HG03280 (cell line): ENCODE results near the gene DENND10.
"Not testable (repeated sequence)": the region's sequence is repeated elsewhere in the genome, so short reads cannot be mapped to it uniquely, and the experiment has no call there.

ENCODE experiments used
- ATAC-seq: cut with Tn5 transposase; IDR thresholded peaks from one replicate; pipeline ENCODE4 v1.9.1; 2021; ENCODE audit warnings: mild to moderate bottlenecking, moderate library complexity; ENCODE audit not compliant: unreplicated experiment

Gene DENND10

DNA sequence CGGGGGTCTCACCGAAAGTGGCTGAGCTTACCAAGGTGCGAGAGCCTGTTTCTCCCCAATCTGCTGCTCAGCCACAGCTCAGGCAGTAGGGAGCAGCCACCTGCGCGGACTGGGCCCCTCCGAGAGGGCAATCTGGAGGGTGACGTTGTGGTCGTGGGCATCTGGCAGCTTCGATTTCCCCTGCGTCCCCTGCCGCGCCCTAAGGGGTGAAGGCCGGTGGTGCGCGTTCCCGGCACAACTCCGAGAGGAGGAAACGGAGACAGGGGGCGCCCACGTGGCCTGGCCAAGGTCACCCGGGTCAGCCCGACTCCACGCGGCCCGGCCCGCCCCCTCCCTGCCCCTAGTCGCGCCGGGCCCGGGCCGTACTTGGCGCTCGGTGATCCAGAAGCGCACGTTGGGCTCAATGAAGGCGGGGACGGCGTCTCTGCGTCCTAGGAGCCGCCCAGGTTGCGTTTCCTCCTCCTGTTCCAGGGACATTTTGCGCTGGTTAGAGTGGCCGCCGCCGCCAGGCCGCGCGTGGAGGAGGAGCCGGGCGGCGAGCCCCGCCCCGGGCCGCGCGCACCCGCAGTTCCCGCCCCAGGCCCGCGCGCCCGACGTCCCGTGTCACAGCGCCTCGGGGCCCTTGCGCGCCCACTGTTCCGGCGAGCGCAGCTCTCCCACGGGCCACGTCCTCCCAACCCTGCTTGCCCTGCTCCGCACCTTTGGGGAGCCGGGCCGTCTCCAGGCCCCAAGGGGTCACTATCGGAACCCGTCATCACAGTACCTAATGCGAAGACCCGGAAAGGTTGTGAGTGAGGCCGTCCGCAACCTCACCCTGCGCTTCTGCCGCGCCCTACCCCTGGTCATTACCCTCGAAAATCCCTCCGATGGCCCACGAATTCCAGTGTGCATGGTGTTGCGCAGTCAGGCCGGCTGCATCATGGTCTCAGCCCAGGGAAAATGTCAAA lies 61.5 kb downstream of the DENND10 start, which contains the start of gene SFXN4:
Gene SFXN4, minus strand, starts transcription at position 544 of the 947 bp plus-strand sequence. Its CDS starts 67 bp downstream, at position 477.
- ATAC-seq: peak; percentile 93

DNA sequence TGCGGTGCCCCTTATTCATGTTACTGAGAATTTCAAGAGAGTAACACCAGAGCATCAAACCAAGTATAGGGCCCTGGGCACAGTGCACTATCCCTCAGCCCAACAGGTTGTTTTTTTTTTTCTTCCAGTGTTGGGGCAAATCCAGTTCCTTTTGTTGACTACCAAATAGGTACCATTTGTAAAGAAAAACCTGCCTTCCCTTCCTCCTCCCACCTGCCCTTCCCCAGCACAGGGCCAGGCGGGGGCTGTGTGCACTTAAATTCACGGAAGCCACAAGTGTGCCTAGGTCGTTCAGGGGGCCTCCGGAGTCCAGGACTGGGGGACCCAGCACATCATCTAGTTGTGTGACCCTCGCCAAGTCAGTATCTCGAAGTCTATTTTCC lies 62.2 kb downstream of the DENND10 start:
- ATAC-seq: no peak

DNA sequence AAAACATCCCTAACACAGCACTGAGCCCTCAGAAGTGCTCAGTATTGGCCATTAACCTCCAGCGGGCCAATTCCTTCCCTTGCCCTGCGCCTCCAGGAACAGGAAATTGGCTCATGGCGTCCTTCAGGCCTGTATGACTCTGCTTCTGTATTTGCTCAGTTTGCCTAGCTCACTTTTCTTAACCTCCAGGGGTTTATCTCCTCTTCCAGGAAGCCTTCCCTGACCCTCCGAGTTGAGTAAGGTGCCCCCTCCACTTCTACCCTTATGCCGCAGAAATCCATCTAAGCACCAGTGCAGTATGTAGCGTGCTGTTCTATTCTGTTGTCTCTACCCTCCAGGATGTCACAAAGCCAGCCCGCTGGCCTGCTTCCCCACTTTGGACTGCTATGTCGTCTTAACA lies 62.7 kb downstream of the DENND10 start:
- no peak for ATAC-seq

DNA sequence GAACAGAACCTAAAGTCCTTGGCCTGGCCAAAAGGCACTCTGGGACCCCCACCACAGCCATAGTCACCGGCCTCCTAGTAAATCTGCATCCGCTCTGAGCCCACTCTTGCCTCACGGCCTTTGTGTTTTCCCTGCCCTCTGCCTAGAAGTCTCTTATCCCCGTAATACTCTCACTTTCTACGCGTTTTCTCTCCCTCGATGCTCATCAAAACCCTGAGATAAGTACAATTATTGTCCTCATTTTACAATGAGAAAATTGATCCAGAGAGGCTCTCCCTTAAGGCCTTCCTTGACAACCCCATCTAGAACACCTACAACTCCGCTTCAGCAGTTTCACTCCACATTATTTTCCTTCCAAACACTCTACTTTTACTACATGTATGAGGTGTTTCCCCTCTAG lies 63.1 kb downstream of the DENND10 start:
- no peak for ATAC-seq

DNA sequence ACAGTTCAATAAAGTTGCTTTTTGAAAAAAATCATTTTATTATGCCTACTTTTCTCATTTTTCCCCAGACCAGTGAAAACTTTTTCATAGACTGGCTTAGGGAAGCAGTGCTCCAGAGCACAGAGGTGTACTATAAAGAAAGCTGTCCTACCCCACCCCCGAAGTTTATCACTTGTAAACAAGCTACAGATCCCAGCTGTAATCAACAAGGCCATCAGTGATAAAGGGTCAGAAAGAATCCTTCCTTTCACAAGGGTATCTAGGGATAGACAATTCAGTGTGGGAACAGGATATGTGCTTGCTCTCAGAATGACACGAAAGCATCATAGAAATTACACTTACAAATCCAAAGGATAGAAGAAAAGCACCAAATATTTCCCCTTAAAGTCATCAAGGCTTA lies 70.2 kb downstream of the DENND10 start:
- no peak for ATAC-seq

DNA sequence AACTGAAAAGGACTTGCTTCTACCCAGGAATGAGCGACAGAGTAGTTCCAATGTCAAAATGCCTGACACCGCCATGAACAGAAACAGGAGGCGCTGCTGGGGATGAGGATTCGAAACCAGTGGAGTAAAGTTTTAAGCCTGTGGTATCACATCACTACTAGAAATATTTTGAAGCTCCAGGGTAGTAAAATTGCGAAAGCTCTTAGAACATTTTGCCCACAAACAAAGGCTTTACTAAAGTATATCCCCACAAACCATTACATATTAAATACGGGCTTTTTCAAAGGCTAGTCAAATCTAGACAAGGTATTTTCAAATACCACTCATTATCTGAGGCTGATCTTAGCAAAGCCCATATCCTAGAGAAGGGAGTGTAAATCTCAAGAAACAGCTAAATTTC lies 72.3 kb downstream of the DENND10 start:
- no peak for ATAC-seq

DNA sequence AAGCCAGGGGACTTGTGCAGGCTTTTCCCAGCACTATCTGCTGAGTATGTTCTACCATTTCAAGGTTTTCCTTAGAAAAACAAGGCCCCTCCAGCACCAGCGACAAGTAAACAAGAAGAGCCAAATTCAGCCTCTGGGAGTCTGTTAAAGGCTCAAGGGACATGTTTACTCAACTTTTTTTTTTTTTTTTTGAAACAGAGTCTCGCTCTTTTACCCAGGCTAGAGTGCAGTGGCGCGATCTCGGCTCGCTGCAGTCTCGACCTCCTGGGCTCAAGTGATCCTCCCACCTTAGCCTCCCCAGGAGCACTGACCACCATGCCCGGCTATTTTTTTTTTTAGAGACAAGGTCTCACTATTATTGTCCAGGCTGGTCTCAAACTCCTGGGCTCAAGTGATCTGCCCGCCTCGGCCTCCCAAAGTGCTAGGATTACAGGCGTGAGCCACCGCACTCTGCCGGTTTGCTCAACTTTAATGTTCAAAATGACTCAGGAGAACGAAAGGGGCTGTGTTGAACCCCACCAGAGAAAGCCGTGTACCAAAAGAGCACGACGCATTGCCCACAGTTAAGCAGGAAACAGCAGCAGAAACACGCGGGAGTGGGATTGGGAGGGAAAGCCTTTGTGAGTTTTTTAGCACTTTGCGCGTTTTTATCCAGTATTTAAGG lies 73.9 kb downstream of the DENND10 start:
- no peak for ATAC-seq

DNA sequence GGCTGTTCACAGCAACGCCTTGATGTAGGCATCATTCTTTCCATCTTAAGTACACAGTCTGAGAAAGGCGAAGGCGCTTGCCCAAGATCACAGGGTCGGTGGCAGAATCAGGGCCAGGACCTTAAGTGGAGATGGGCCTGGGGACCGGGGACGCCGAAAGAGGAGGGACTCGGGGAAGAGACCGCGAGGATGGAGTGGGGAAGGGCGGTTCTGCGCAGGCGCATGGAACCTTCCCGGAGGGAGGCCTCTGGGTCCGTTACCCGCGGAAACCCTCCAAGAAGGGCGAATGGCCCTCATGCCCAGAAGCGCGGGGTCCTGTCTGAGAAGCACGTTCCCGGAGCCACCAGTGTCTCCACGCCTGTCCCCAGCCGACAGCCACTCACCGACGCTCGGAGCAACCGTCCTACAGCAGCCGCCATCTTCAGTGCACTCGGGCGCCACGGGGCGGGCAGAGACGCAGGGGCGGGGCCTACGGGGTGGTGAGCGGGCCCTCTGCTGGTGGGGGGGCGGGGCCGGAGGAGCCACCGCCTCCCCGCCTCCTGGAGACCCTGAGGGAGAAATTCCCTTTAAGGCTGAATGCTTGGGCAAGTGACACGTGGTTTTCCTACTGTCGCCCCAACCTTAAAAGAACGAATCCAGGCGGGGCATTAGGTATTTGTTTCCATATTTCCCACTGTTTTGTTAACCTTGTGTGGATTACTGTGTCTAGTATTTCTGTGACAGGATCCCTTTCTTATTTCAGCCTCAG lies 74.6 kb downstream of the DENND10 start, which contains the start of gene PRDX3:
Gene PRDX3, minus strand, starts transcription at position 441 of the 748 bp plus-strand sequence. Its CDS starts 22 bp downstream, at position 419.
- peak; percentile 96 for ATAC-seq

DNA sequence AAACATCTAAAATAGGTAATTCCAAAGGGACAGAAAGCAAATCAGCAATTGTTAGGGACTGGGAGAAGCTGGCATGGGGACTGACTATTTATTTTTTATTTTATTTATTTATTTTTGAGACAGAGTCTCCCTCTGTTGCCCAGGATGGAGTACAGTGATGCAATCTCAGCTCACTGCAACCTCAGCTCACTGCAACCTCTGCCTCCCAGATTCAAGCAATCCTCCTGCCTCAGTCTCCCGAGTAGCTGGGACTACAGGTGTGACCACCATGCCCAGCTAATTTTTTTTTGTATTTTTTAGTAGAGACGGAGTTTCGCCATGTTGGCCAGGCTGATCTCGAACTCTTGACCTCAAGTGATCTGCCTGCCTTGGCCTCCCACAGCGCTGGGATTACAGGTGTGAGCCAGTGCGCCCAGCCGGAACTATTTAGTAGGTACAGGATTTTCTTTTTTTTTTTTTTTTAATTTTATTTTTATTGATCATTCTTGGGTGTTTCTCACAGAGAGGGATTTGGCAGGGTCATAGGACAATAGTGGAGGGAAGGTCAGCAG lies 77.0 kb downstream of the DENND10 start:
- ATAC-seq: not testable (repeated sequence)

DNA sequence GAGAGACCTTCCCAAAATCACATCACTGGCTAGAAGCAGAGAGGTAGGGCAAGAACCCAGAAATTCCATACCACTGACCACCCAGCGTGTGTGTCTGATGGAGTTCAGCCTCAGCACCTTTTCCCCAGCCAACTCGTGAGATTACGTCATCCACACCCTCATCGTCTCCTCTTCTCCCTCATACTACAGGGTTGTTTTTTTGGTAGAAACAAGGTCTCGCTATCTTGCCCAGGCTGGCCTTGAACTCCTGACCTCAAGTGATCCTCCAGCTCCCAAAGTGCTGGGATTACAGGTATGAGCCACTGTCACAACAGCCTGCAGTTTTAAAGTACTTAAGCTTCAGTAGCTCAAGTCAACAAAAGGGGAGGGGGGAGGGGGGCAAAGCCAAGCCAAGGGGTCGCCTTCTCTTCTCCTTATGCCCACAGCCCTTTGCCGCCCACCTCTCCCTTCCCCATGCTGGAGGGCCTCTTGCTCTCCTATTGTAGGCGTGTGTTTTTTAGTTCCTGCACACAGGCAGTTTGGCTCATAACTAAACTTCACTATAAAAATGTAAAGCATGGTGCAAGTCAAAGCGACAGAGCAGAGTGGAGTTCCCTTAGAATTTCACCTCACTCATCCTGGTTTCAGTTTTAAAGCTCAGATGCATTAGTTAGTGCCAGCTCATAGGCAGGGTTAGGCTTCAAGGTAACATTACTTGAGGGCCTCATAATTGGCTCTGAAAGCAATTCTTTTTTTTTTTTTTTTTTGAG lies 79.9 kb downstream of the DENND10 start:
- ATAC-seq: no peak
